Islet of Langerhans (tissue), 1 donor: ENCODE data around the gene PLXDC2.
A peak's percentile ranks its signal among the peaks of the same experiment; 100 is the strongest.
"Not testable (repeated sequence)": the region's sequence is repeated elsewhere in the genome, so short reads cannot be mapped to it uniquely, and the experiment has no call there.

Experiments
- FAIRE-seq: peaks from one replicate; lab custom pipeline; 2011; peaks lifted over from hg19 to GRCh38; lab: Jason Lieb, UNC

Gene PLXDC2

GRCh38 chr10:19816411-19817230, at the start of gene PLXDC2:
Gene PLXDC2, plus strand, starts transcription at chr10:19816432.
- FAIRE-seq, result no peak

GRCh38 chr10:19767876-19768275, 48.4 kb upstream of the PLXDC2 start:
- FAIRE-seq, result no peak

- FAIRE-seq, result not testable (repeated sequence)
Observed at GRCh38 chr10:19769826-19770225, 46.4 kb upstream of the PLXDC2 start.

GRCh38 chr10:19772972-19773371, 43.3 kb upstream of the PLXDC2 start:
- no peak for FAIRE-seq

- FAIRE-seq, result no peak
Observed at GRCh38 chr10:19775296-19775695, 40.9 kb upstream of the PLXDC2 start.

GRCh38 chr10:19777806-19778205, 38.4 kb upstream of the PLXDC2 start:
- FAIRE-seq, result no peak

GRCh38 chr10:19778996-19779395, 37.2 kb upstream of the PLXDC2 start:
- FAIRE-seq, result no peak

GRCh38 chr10:19782430-19783089, 33.7 kb upstream of the PLXDC2 start:
- FAIRE-seq, result no peak

- no peak for FAIRE-seq
Observed at GRCh38 chr10:19783721-19784120, 32.5 kb upstream of the PLXDC2 start.

- FAIRE-seq, result no peak
Observed at GRCh38 chr10:19785366-19785765, 30.9 kb upstream of the PLXDC2 start.

GRCh38 chr10:19788075-19788686, 28.1 kb upstream of the PLXDC2 start:
- peak; percentile 60 for FAIRE-seq

GRCh38 chr10:19788902-19789301, 27.3 kb upstream of the PLXDC2 start:
- no peak for FAIRE-seq

- no peak for FAIRE-seq
Observed at GRCh38 chr10:19789607-19790006, 26.6 kb upstream of the PLXDC2 start.

- FAIRE-seq, result no peak
Observed at GRCh38 chr10:19791032-19791431, 25.2 kb upstream of the PLXDC2 start.

GRCh38 chr10:19795684-19796083, 20.5 kb upstream of the PLXDC2 start:
- FAIRE-seq, result no peak

GRCh38 chr10:19800161-19800560, 16.1 kb upstream of the PLXDC2 start:
- no peak for FAIRE-seq

- FAIRE-seq, result no peak
Observed at GRCh38 chr10:19801369-19801768, 14.9 kb upstream of the PLXDC2 start.

GRCh38 chr10:19803676-19804075, 12.6 kb upstream of the PLXDC2 start:
- no peak for FAIRE-seq

GRCh38 chr10:19809481-19809880, 6.8 kb upstream of the PLXDC2 start:
- no peak for FAIRE-seq

- FAIRE-seq, result no peak
Observed at GRCh38 chr10:19811540-19811939, 4.7 kb upstream of the PLXDC2 start.

GRCh38 chr10:19812976-19813375, 3.3 kb upstream of the PLXDC2 start:
- FAIRE-seq, result no peak

- no peak for FAIRE-seq
Observed at GRCh38 chr10:19815036-19815730, 1.0 kb upstream of the PLXDC2 start.
